Keratinocyte (primary cell): ENCODE results near the gene GAS6. TPM values are rescaled to one million over a fixed set of nuclear protein-coding genes. Genes with fewer than 3 reads are reported as not detected.
"Not testable (repeated sequence)": the region's sequence is repeated elsewhere in the genome, so short reads cannot be mapped to it uniquely, and the experiment has no call there.

Source experiments
- DNase-seq: peaks from one replicate; pipeline ENCODE4 v3.0.0-alpha.2; 2011; ENCODE audit warnings: low read depth, missing footprints, low spot score
- FAIRE-seq: peaks from 2 replicates; lab custom pipeline; 2011; peaks lifted over from hg19 to GRCh38; lab: Jason Lieb, UNC
- H2AFZ ChIP-seq: 2 replicates; pipeline ENCODE4 v1.6.0; 2012; ENCODE audit warnings: low read length, control low read depth, inconsistent platforms; ENCODE audit not compliant: control insufficient read depth
- H3K27ac ChIP-seq: 2 replicates; pipeline ENCODE4 v1.5.1; 2011; ENCODE audit warnings: low read length; ENCODE audit not compliant: control insufficient read depth, insufficient read depth
- H3K27me3 ChIP-seq: 3 replicates; pipeline ENCODE4 v1.6.0; 2011; ENCODE audit warnings: low read length; ENCODE audit not compliant: control insufficient read depth, insufficient read depth; ENCODE audit errors: extremely low read depth
- H3K36me3 ChIP-seq, 2 experiments: 2 replicates in 1 of 2; 3 replicates in 1 of 2; pipeline ENCODE4 v1.5.1; 2011; ENCODE audit warnings: low read length in 2 of 2, mild to moderate bottlenecking in 1 of 2; ENCODE audit not compliant: control insufficient read depth in 2 of 2, insufficient read depth in 2 of 2; ENCODE audit errors: extremely low read depth in 1 of 2
- H3K4me1 ChIP-seq: 3 replicates; pipeline ENCODE4 v1.5.1; 2011; ENCODE audit warnings: low read length; ENCODE audit not compliant: control insufficient read depth, insufficient read depth; ENCODE audit errors: extremely low read depth
- H3K4me2 ChIP-seq: 3 replicates; pipeline ENCODE4 v1.6.0; 2011; ENCODE audit warnings: low read depth, low read length; ENCODE audit not compliant: control insufficient read depth, insufficient read depth; ENCODE audit errors: extremely low read depth
- H3K4me3 ChIP-seq, 3 experiments: fragments of 200-600 bp in 1 of 3; sonication (generic) in 1 of 3; 2 replicates in 2 of 3; 3 replicates in 1 of 3; pipeline ENCODE4 v1.5.1; 2011 to 2016; ENCODE audit warnings: low read length in 3 of 3, mild to moderate bottlenecking in 3 of 3, control low read depth in 2 of 3, inconsistent platforms in 1 of 3, low read depth in 1 of 3, mixed read lengths in 1 of 3, mixed run types in 1 of 3, moderate library complexity in 1 of 3; ENCODE audit not compliant: control insufficient read depth in 2 of 3, insufficient read depth in 2 of 3; ENCODE audit errors: extremely low read depth in 1 of 3
- H3K79me2 ChIP-seq: 2 replicates; pipeline ENCODE4 v1.6.0; 2012; ENCODE audit warnings: low read length; ENCODE audit not compliant: control insufficient read depth, insufficient read depth
- H3K9ac ChIP-seq: 3 replicates; pipeline ENCODE4 v1.6.0; 2011; ENCODE audit warnings: low read length; ENCODE audit not compliant: control insufficient read depth, insufficient read depth; ENCODE audit errors: extremely low read depth
- H3K9me1 ChIP-seq: 3 replicates; pipeline ENCODE4 v1.6.0; 2011; ENCODE audit warnings: low read length; ENCODE audit not compliant: control insufficient read depth, insufficient read depth; ENCODE audit errors: extremely low read depth
- H3K9me3 ChIP-seq: 2 replicates; pipeline ENCODE4 v1.5.1; 2012; ENCODE audit warnings: low read depth, low read length; ENCODE audit not compliant: control insufficient read depth
- H4K20me1 ChIP-seq: 3 replicates; pipeline ENCODE4 v1.6.0; 2011; ENCODE audit warnings: low read length; ENCODE audit not compliant: control insufficient read depth, insufficient read depth; ENCODE audit errors: extremely low read depth
- CTCF ChIP-seq, 3 experiments: IDR thresholded peaks in 1 of 3; conservative IDR thresholded peaks in 1 of 3; optimal IDR thresholded peaks in 1 of 3; 2 replicates in 2 of 3; 3 replicates in 1 of 3; pipeline versions ENCODE3 to v1.5.1; 2011; ENCODE audit warnings: low read length in 3 of 3, mild to moderate bottlenecking in 3 of 3, moderate library complexity in 2 of 3, control low read depth in 1 of 3, inconsistent platforms in 1 of 3; ENCODE audit not compliant: insufficient read depth in 2 of 3; ENCODE audit errors: extremely low read depth in 1 of 3
- EZH2 ChIP-seq: IDR thresholded peaks from one replicate; pipeline ENCODE4 v1.6.1; 2012; ENCODE audit warnings: inconsistent platforms, mild to moderate bottlenecking, low read length, moderate library complexity
- dilution Hi-C: fragments of 300-500 bp; cut with MboI; formaldehyde crosslinking; loops from one replicate; pipeline ENCODE4 v1.7.0; 2020; ENCODE audit warnings: low sequenced_read_pairs; ENCODE audit not compliant: extremely low pct_ligation_motif_present
- polyA plus RNA-seq, 5 experiments: library from polyadenylated mRNA; depleted of rRNA in 3 of 5; stranded (reverse) in 3 of 5; stranded (forward) in 1 of 5; unstranded in 1 of 5; fragments of >200 nt; gene quantifications; 1 replicate in 1 of 5; 2 replicates in 3 of 5; 3 replicates in 1 of 5; pipeline versions ENCODE4 v1.2.1 to v1.2.3, GENCODE V29; 2011 to 2012; ENCODE audit warnings: missing spikeins in 2 of 5, low read depth in 1 of 5, low replicate concordance in 1 of 5

Gene GAS6
- polyA plus RNA-seq, 1 donor (not counting 4 experiments of a cell fraction or from before 2014, with no cell fraction given), result 163 TPM

- dilution Hi-C loops, result no loop called here
- H3K79me2 ChIP-seq, result peaks cover 3% of the 10 kb centered on the region
- H2AFZ ChIP-seq, result no peak overlapping the region
- H3K4me1 ChIP-seq, result peaks cover 6% of the 10 kb centered on the region
- H3K27me3 ChIP-seq, result no peaks in the 10 kb centered on the region
- H3K9ac ChIP-seq, result no peak overlapping the region
- DNase-seq (no peak), FAIRE-seq (no peak)
- no peaks in the 10 kb centered on the region for H3K36me3 ChIP-seq
- no peak overlapping the region for H3K4me3 ChIP-seq
- H3K4me2 ChIP-seq, result no peak overlapping the region
- no peaks in the 10 kb centered on the region for H3K9me3 ChIP-seq
- no peak overlapping the region for H3K27ac ChIP-seq
- H3K9me1 ChIP-seq, result no peaks in the 10 kb centered on the region
- TF ChIP-seq EZH2, result no peak
- no peak for TF ChIP-seq CTCF (optimal IDR thresholded peaks at IDR 0.05 in 1 of 3, IDR thresholded peaks at IDR 0.05 in 1 of 3, conservative IDR thresholded peaks at IDR 0.05 in 1 of 3; ENCODE audit: extremely low read depth in 1 of 3, insufficient read depth in 2 of 3, low read length in 3 of 3)
- no peaks in the 10 kb centered on the region for H4K20me1 ChIP-seq
These were observed 5.4 kb upstream of the GAS6 start for GRCh38 chr13:113869263-113869662.

- H3K4me3 ChIP-seq, H3K36me3 ChIP-seq, FAIRE-seq, H3K9me1 ChIP-seq, H3K9me3 ChIP-seq, dilution Hi-C loops, H4K20me1 ChIP-seq, H3K27me3 ChIP-seq, H3K4me1 ChIP-seq, H2AFZ ChIP-seq, H3K9ac ChIP-seq, H3K27ac ChIP-seq, H3K4me2 ChIP-seq, DNase-seq: not testable (repeated sequence)
- H3K79me2 ChIP-seq, result peaks cover 15% of the 10 kb centered on the region
These were observed 4.0 kb upstream of the GAS6 start for GRCh38 chr13:113867913-113868312.

GRCh38 chr13:113865427-113865826 is 1.6 kb upstream of the GAS6 start:
- no peak for TF ChIP-seq CTCF (optimal IDR thresholded peaks at IDR 0.05 in 1 of 3, IDR thresholded peaks at IDR 0.05 in 1 of 3, conservative IDR thresholded peaks at IDR 0.05 in 1 of 3; ENCODE audit: extremely low read depth in 1 of 3, insufficient read depth in 2 of 3, low read length in 3 of 3)
- no peak for TF ChIP-seq EZH2
- H3K36me3 ChIP-seq, result peaks cover 1 to 11% of the 10 kb centered on the region in 2 experiments
- no peaks in the 10 kb centered on the region for H3K9me3 ChIP-seq
- H3K4me3 ChIP-seq, result no peak overlapping the region
- dilution Hi-C loops, result no loop called here
- H4K20me1 ChIP-seq, result peaks cover 7% of the 10 kb centered on the region
- no peak overlapping the region for H2AFZ ChIP-seq
- peaks cover 7% of the 10 kb centered on the region for H3K9me1 ChIP-seq
- H3K27me3 ChIP-seq, result no peaks in the 10 kb centered on the region
- FAIRE-seq (no peak), DNase-seq (no peak)
- H3K27ac ChIP-seq, result no peak overlapping the region
- H3K4me2 ChIP-seq, result no peak overlapping the region
- peaks cover 40% of the 10 kb centered on the region for H3K79me2 ChIP-seq
- peaks cover 20% of the 10 kb centered on the region for H3K4me1 ChIP-seq
- H3K9ac ChIP-seq, result no peak overlapping the region
